ENCODE data around the gene DOK1.

GRCh38 chr2:74542978-74543377 lies 11.5 kb upstream of the DOK1 start:
- TF ChIP-seq CTCF (IDR thresholded peaks at IDR 0.05) (no peak), EP300 (IDR thresholded peaks at IDR 0.05) (no peak), POLR2A (IDR thresholded peaks at IDR 0.05) (no peak)

Measured in stomach (tissue), 4 donors.